Lower leg skin (tissue), 3 donors: ENCODE measurements around the gene CNTNAP5.

Source experiments
- POLR2A ChIP-seq, 2 donors: fragments of 450-650 bp; IDR thresholded peaks; one replicate each; pipeline ENCODE4 v1.6.1; 2016 to 2017; ENCODE audit warnings: antibody characterized with exemption in 2 of 2, mild to moderate bottlenecking in 1 of 2, moderate library complexity in 1 of 2
- TF ChIP-seq, protein P1 (sequence below), 3 donors: fragments of 450-650 bp; IDR thresholded peaks; one replicate each; pipeline ENCODE4 v1.5.1; 2016; ENCODE audit warnings: antibody characterized with exemption in 3 of 3, mild to moderate bottlenecking in 3 of 3, moderate library complexity in 2 of 3

DNA sequence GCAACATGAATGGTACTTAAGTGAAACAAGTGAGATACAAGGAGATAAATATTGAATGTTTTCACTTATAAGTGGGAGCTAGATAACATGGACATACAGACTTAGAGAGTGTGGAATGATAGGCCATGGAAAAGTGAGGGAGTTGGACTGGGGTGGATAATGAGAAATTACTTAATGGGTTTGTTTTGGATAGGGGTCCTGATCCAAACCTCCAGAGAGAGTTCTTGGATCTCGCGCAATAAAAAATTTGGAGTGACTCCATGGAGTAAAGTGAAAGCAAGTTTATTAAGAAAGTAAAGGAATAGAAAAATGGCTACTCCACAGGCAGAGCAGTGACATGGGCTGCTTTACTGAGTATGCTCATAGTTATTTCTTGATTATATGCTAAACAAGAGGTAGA lies 508.9 kb downstream of the CNTNAP5 start:
- TF ChIP-seq, protein P1, sequence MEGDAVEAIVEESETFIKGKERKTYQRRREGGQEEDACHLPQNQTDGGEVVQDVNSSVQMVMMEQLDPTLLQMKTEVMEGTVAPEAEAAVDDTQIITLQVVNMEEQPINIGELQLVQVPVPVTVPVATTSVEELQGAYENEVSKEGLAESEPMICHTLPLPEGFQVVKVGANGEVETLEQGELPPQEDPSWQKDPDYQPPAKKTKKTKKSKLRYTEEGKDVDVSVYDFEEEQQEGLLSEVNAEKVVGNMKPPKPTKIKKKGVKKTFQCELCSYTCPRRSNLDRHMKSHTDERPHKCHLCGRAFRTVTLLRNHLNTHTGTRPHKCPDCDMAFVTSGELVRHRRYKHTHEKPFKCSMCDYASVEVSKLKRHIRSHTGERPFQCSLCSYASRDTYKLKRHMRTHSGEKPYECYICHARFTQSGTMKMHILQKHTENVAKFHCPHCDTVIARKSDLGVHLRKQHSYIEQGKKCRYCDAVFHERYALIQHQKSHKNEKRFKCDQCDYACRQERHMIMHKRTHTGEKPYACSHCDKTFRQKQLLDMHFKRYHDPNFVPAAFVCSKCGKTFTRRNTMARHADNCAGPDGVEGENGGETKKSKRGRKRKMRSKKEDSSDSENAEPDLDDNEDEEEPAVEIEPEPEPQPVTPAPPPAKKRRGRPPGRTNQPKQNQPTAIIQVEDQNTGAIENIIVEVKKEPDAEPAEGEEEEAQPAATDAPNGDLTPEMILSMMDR (IDR thresholded peaks at IDR 0.05): no peak
- no peak for TF ChIP-seq POLR2A (IDR thresholded peaks at IDR 0.05)
